ENCODE data around the gene COL8A1. TPM values are rescaled to one million over a fixed set of nuclear protein-coding genes. Genes with fewer than 3 reads are reported as not detected.

Gene COL8A1
- total and polyA plus RNA-seq, 9 of the 15 experiments (the other 6 are each of a cell fraction or from before 2014, with no cell fraction given), result 0.07 TPM; not detected in 8

- TF ChIP-seq, protein P1, sequence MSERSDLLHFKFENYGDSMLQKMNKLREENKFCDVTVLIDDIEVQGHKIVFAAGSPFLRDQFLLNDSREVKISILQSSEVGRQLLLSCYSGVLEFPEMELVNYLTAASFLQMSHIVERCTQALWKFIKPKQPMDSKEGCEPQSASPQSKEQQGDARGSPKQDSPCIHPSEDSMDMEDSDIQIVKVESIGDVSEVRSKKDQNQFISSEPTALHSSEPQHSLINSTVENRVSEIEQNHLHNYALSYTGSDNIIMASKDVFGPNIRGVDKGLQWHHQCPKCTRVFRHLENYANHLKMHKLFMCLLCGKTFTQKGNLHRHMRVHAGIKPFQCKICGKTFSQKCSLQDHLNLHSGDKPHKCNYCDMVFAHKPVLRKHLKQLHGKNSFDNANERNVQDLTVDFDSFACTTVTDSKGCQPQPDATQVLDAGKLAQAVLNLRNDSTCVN (CRISPR knock-in tag; IDR thresholded peaks at IDR 0.05), result no peak
Measured at GRCh38 chr3:99836681-99837080, 198.3 kb downstream of the COL8A1 start (continued).

DNA sequence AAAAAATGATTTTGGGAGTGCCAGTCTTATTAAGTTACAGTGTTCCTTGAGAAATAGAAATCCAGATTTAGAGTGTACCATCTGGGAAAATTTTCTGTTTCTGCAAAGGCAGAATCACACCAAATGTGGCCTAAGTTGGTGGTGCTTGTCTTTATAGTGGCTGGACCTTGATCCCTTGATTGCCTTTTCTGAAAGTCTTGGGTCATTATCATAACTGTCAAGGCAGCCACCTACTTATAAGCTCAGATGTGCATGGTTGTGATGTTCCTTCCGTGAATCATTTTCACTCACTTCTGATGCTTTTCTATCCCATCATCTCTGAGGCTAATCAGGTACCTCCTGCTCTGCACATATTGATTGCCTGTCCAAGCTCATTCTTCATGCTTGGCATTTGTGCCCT, 199.3 kb downstream of the COL8A1 start:
- Histone ChIP-seq H3K79me2 (ENCODE audit: control insufficient read depth, insufficient read depth, low read length) (peaks cover 60% of the 10 kb centered on the region), H3K4me2 (ENCODE audit: insufficient read depth, low read length) (no peak overlapping the region), H3K4me1 (replicated peaks in 1 of 2; ENCODE audit: control insufficient read depth in 2 of 2, insufficient read depth in 2 of 2, low read length in 2 of 2) (no peaks in the 10 kb centered on the region), H2AFZ (ENCODE audit: low read depth, low read length) (no peak overlapping the region), H3K9me1 (ENCODE audit: control insufficient read depth, insufficient read depth, low read length) (no peaks in the 10 kb centered on the region), H4K20me1 (replicated peaks; ENCODE audit: control insufficient read depth, insufficient read depth, low read length) (0 out of 2 replicates have a peak, but pooled peaks cover 3% of the 10 kb centered on the region), H3K9ac (ENCODE audit: insufficient read depth in 1 of 2, low read depth in 2 of 2, low read length in 2 of 2) (no peak overlapping the region), H3K4me3 (no peak overlapping the region), H3K27me3 (ENCODE audit: control insufficient read depth in 2 of 2, insufficient read depth in 2 of 2, low read length in 2 of 2) (no peaks in the 10 kb centered on the region), H3K36me3 (ENCODE audit: control insufficient read depth, insufficient read depth, low read length) (no peaks in the 10 kb centered on the region), H3K27ac (ENCODE audit: extremely low read depth, low read depth, low read length) (no peak overlapping the region), H3K9me3 (replicated peaks; ENCODE audit: control insufficient read depth, insufficient read depth, low read depth, low read length) (no peaks in the 10 kb centered on the region)
- intact Hi-C loops (cut with micrococcal nuclease), result no loop called here
- ATAC-seq (no peak), FAIRE-seq (no peak), DNase-seq (ENCODE audit: extremely low read depth in 1 of 4, low spot score in 3 of 4) (no peak)
- in situ Hi-C loops (cut with MboI), result loop anchor here (25.0 kb wide), 2 partner anchors 225 to 775 kb away; partner anchors contain the start of gene ADGRG7
- ChIA-PET POLR2A (no interaction called here), CTCF (ENCODE audit: low intra/inter-chr PET ratio) (no interaction called here)
- TF ChIP-seq DMBX1 (CRISPR knock-in tag; IDR thresholded peaks at IDR 0.05; ENCODE audit: borderline replicate concordance) (no peak), GTF2A2 (tag; IDR thresholded peaks at IDR 0.05) (no peak)
- WGBS (ENCODE audit: insufficient coverage, low coverage, missing lambda C conversion rate), result 64% methylated on average over 1 of the region's 1 CpG
- no TSS peak for BruUV-seq (replicated peaks)

DNA sequence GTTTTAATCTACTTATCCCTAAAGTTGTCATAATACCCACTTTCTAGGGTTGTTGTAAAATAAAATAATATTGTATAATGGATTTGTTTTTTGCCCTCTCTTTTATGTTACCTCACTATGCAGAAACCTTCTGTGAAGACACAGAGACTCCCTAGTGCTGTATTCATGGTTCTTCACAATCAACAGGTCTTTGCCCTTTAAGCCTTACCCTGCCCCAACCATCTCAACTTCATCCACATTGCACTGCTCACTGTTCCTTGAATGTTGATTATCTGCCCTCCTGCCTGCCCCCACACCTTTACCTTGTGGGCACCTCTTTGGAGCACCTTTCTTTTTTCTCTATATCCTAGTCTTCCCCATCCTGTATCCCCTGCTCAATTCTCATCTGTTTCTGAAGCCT, 200.4 kb downstream of the COL8A1 start:
- in situ Hi-C loops (cut with MboI) (loop anchor here (25.0 kb wide), 2 partner anchors 224 to 774 kb away; partner anchors contain the start of gene ADGRG7), intact Hi-C loops (cut with micrococcal nuclease) (no loop called here)
- H3K4me1 ChIP-seq (replicated peaks in 1 of 2; ENCODE audit: control insufficient read depth in 2 of 2, insufficient read depth in 2 of 2, low read length in 2 of 2), result no peaks in the 10 kb centered on the region
- CTCF ChIA-PET (ENCODE audit: low intra/inter-chr PET ratio), result no interaction called here
- no peaks in the 10 kb centered on the region for H4K20me1 ChIP-seq (replicated peaks; ENCODE audit: control insufficient read depth, insufficient read depth, low read length)
- FAIRE-seq, result no peak
- no peak overlapping the region for H3K4me2 ChIP-seq (ENCODE audit: insufficient read depth, low read length)
- POLR2A ChIA-PET, result no interaction called here
- no peak overlapping the region for H3K9ac ChIP-seq (ENCODE audit: insufficient read depth in 1 of 2, low read depth in 2 of 2, low read length in 2 of 2)
- ATAC-seq, result no peak
- no peak overlapping the region for H2AFZ ChIP-seq (ENCODE audit: low read depth, low read length)
- no peak overlapping the region for H3K27ac ChIP-seq (ENCODE audit: extremely low read depth, low read depth, low read length)
- H3K36me3 ChIP-seq (ENCODE audit: control insufficient read depth, insufficient read depth, low read length), result no peaks in the 10 kb centered on the region
- H3K27me3 ChIP-seq (ENCODE audit: control insufficient read depth in 2 of 2, insufficient read depth in 2 of 2, low read length in 2 of 2), result no peaks in the 10 kb centered on the region
- DNase-seq (ENCODE audit: extremely low read depth in 1 of 4, low spot score in 3 of 4), result no peak
- peaks cover 60% of the 10 kb centered on the region for H3K79me2 ChIP-seq (ENCODE audit: control insufficient read depth, insufficient read depth, low read length)
- BruUV-seq (replicated peaks), result no TSS peak
- no peaks in the 10 kb centered on the region for H3K9me1 ChIP-seq (ENCODE audit: control insufficient read depth, insufficient read depth, low read length)
- no peak overlapping the region for H3K4me3 ChIP-seq
- no peaks in the 10 kb centered on the region for H3K9me3 ChIP-seq (replicated peaks; ENCODE audit: control insufficient read depth, insufficient read depth, low read depth, low read length)
- TF ChIP-seq SUPT5H (IDR thresholded peaks at IDR 0.05) (no peak), GATAD2A (IDR thresholded peaks at IDR 0.05) (no peak), ATF3 (IDR thresholded peaks at IDR 0.05) (no peak), ATF3 (CRISPR knock-in tag; conservative IDR thresholded peaks at IDR 0.05) (no peak), ZNF444 (CRISPR knock-in tag; IDR thresholded peaks at IDR 0.05) (no peak), DLX4 (CRISPR knock-in tag; IDR thresholded peaks at IDR 0.05) (no peak)
- TF ChIP-seq, protein P2, sequence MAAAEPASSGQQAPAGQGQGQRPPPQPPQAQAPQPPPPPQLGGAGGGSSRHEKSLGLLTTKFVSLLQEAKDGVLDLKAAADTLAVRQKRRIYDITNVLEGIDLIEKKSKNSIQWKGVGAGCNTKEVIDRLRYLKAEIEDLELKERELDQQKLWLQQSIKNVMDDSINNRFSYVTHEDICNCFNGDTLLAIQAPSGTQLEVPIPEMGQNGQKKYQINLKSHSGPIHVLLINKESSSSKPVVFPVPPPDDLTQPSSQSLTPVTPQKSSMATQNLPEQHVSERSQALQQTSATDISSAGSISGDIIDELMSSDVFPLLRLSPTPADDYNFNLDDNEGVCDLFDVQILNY (CRISPR knock-in tag; IDR thresholded peaks at IDR 0.05), result no peak
- TF ChIP-seq, protein P3, sequence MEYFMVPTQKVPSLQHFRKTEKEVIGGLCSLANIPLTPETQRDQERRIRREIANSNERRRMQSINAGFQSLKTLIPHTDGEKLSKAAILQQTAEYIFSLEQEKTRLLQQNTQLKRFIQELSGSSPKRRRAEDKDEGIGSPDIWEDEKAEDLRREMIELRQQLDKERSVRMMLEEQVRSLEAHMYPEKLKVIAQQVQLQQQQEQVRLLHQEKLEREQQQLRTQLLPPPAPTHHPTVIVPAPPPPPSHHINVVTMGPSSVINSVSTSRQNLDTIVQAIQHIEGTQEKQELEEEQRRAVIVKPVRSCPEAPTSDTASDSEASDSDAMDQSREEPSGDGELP (CRISPR knock-in tag; IDR thresholded peaks at IDR 0.05; ENCODE audit: borderline replicate concordance), result no peak
